Stimulated activated CD8-positive, alpha-beta memory T cell treated with anti-CD3 and anti-CD28 coated beads, Interleukin-12 subunit alpha, Interleukin-12 subunit beta, amount 100 ng/mL, for 4 hours (primary cell): Measurements from ENCODE around the gene TEC.
"Not testable (repeated sequence)": the region's sequence is repeated elsewhere in the genome, so short reads cannot be mapped to it uniquely, and the experiment has no call there.

ENCODE experiments used
- DNase-seq: peaks from one replicate; pipeline ENCODE4 v3.0.0-alpha.2; 2020; ENCODE audit warnings: low read depth

TEC gene

GRCh38 chr4:48268956-48269860, at the start of gene TEC:
TEC (minus strand) TSS chr4:48269838; CDS start chr4:48228614, 41,224 bp downstream.
- peak; percentile 6 for DNase-seq

GRCh38 chr4:48315728-48316630, 46.3 kb upstream of the TEC start:
- DNase-seq: no peak

GRCh38 chr4:48314746-48315145, 45.1 kb upstream of the TEC start:
- DNase-seq: not testable (repeated sequence)

GRCh38 chr4:48311896-48312295, 42.3 kb upstream of the TEC start:
- no peak for DNase-seq

DNA sequence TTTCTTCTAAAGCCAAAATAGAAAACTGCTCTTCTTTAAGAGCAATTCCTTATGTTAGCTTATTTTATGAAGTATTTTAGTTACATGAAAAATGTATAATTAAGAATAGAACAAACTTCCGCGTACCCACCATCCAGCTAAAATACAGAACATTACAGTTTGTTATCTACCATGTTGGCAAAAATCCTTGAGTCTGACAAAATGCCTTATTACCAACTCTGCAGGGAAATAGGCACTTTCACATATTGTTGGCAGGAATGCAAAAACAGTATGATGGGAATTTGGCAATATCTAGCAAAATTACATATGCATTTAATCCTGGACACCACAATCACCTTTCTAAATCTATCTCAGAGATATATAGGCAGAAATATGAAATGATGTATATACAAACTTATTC, 39.3 kb upstream of the TEC start:
- no peak for DNase-seq

DNA sequence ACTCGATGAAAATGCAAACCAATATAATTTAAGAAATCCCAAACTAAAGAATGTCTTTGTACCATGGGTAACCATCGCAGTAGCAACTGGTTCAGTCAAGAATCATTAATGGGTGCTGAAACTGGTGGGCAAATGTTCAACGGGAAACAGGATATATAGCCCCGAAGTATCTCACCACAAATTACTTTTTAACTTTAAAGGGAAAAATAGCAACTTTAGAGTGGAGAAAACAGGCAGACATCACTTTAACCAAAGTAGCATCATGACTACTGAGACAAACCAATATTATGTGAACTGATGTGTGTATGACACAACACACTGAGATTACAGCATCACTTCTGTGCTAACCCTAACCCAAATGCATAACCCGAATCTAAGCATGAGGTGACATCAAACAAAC, 37.9 kb upstream of the TEC start:
- no peak for DNase-seq

DNA sequence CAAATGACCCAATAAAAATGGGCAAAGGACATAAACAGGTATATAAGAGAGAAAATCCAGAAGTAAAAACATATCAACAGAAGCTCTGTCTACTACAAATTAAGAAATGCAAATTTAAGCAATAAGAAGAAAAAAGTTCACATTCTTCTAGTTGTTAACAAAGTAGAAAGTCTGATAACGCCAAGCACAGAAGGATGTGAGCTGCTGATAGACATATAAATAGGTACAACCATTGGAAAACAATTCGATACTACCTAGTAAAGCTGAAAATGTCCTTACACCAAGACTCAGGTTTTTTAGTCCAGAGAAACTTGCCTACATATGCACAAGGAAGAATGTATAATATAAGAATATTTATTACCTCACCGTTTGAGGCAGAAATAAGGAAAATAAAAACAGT, 35.9 kb upstream of the TEC start:
- DNase-seq: no peak

GRCh38 chr4:48300004-48300403, 30.4 kb upstream of the TEC start:
- DNase-seq: no peak

- DNase-seq: no peak
These were observed 29.9 kb upstream of the TEC start for GRCh38 chr4:48299560-48299959.

- no peak for DNase-seq
These were observed 27.7 kb upstream of the TEC start for GRCh38 chr4:48297256-48297846.

- no peak for DNase-seq
These were observed 26.7 kb upstream of the TEC start for GRCh38 chr4:48296365-48296764.

DNA sequence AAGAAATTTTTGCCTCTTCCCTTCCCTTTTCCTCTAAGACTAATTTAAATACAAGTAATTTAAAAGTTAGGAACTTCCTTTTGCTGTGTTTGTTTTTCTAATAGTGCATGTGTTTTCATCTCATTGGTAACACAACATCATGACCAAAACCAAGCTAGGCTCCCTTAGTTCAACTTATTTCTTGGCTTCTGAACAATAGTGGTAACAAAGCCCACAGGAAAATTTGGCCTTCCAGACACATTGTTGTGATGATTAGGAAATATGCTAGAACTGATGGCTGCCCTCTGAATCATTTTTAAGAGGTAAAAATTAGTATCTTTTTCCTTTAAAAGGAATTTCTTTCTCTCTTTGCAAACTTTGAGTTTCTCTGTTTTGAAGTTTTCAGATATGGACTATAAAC, 25.5 kb upstream of the TEC start:
- no peak for DNase-seq

DNA sequence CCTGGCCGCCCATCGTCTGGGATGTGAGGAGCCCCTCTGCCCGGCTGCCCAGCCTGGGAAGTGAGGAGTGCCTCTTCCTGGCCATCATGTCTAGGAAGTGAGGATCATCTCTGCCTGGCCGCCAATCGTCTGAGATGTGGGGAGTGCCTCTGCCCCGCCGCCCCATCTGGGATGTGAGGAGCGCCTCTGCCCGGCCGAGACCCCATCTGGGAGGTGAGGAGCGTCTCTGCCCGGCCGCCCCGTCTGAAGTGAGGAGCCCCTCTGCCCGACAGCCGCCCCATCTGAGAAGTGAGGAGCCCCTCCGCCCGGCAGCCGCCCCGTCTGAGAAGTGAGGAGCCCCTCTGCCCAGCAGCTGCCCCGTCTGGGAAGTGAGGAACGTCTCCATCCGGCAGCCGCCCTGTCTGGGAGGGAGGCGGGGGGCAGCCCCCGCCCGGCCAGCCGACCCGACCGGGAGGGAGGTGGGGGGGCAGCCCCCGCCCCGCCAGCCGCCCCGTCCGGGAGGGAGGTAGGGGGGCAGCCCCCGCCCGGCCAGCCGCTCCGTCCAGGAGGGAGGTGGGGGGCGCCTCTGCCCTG, 22.7 kb upstream of the TEC start:
- DNase-seq: not testable (repeated sequence)

DNA sequence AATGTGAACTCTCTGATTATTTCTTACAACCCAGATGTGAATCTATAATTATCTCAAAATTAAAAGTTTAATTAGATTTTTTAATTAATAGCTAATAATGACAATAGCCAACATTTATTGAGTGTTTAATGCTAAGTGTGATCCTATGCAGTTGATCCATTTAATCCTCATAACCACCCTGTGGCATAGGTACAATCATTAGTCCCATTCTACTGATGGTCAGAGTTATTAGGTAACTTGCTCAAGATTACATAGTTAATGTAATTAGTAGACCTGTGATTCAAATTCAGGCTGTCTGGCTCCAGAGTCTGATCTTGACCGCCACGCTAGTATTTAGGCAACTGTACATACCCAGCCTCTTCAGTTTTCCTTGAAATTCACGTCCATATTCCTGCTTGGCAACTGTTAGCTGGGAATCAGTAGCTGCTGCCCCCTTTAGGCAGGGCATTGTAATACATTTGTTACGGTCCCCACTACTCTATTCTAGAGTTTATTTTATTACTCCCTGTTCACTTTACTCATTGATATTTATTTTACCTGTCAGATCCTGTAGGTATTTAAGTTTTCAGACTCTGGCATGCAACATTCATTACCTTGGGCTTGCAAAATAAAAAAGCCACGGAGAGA, 20.6 kb upstream of the TEC start:
- no peak for DNase-seq

DNA sequence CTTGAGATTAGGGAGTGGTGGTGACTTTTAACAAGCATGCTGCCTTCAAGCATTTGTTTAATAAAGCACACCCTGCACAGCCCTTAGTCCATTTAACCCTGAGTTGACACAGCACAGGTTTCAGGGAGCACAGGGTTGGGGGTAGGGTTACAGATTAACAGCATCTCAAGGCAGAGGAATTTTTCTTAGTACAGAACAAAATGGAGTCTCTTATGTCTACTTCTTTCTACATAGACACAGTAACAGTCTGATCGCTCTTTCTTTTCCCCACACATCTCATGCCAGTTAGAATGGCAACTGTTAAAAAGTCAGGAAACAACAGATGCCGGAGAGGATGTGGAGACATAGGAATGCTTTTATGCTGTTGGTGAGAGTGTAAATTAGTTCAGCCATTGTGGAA, 16.4 kb upstream of the TEC start:
- not testable (repeated sequence) for DNase-seq

DNA sequence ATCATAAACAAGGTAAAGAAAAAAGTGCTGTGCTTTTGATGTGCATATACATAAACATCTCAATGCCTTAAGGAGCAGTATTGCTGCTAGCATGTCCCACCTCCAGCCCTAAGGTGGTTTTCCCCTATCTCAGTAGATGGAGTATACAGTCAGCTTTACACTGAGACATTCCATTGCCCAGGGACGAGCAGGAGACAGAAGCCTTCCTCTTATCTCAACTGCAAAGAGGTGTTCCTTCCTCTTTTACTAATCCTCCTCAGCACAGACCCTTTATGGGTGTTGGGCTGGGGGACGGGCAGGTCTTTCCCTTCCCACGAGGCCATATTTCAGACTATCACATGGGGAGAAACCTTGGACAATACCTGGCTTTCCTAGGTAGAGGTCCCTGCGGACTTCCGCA, 16.0 kb upstream of the TEC start:
- DNase-seq: not testable (repeated sequence)

- no peak for DNase-seq
These were observed 6.0 kb upstream of the TEC start for GRCh38 chr4:48275686-48276085.

- DNase-seq: no peak
These were observed 5.6 kb upstream of the TEC start for GRCh38 chr4:48275247-48275646.

GRCh38 chr4:48271626-48272025, 2.0 kb upstream of the TEC start:
- no peak for DNase-seq

GRCh38 chr4:48270951-48271473, 1.4 kb upstream of the TEC start:
- DNase-seq: no peak

- no peak for DNase-seq
These were observed 872 bp upstream of the TEC start for GRCh38 chr4:48270523-48270897.
